ENCODE measurements around the gene ACOT8. TPM values are rescaled to one million over a fixed set of nuclear protein-coding genes. Genes with fewer than 3 reads are reported as not detected.

Gene ACOT8
- total and polyA plus RNA-seq, 10 of the 15 experiments (the other 5 are each of a cell fraction or from before 2014, with no cell fraction given): 5.1 to 47.9 (median 31.8) TPM

DNA sequence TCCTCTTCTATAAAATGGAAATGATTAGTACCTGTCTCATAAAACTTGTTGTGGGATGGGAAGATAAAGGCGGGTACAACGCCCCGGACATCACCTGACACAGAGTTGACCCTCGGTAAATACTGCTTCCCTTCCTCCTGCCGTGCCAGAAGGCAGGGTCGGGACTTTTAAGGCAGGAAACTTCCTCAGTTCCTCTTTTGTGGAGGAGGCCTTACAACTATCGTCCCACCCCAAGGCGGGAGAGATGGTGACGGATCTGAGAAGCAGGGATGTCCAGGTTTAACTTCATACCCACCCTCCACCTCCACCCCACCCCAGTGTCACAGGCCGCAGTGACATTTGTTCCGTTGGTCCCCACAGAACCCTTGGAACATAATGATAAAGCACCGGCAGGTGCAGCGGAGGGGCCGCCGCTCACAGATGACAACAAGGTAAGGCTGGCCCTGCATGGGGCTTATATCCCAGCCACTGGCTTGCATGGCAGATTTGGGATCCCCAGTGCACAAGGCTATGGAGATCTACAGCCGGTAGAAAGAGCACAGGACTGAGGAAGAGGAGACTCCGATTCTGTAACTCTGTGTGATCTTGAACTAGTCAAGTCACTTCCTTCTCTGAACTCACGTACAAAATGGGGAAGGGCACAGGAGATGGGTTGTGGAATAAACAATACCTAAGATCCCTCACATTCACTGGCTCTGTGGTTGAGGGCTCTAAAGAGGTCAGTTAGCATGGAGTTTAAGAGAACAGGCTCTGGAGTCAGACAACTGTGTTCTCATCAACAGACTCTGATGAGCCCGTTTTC is 64.7 kb downstream of the ACOT8 start:
- ChIA-PET POLR2A (interaction anchor here (0.6 kb wide), 1 partner anchor 143 kb away, joined by 4 read pairs; no protein-coding TSS in a partner anchor), CTCF (interaction anchor here (0.8 kb wide), 1 partner anchor 354 kb away, joined by 3 read pairs; no protein-coding TSS in a partner anchor), RAD21 (ENCODE audit: unreplicated experiment) (no interaction called here), SMC1A (ENCODE audit: uncharacterized antibody, unreplicated experiment) (no interaction called here)
- BruUV-seq (replicated peaks): TSS peak; percentile 75
- Histone ChIP-seq H3K9me3 (replicated peaks; ENCODE audit: control insufficient read depth, insufficient read depth, low read length) (no peaks in the 10 kb centered on the region), H3K4me1 (ENCODE audit: control insufficient read depth, insufficient read depth, low read length) (0 out of 2 replicates have a peak, but pooled peaks cover 5% of the 10 kb centered on the region), H3K27me3 (replicated peaks in 1 of 2; ENCODE audit: control insufficient read depth in 2 of 2, insufficient read depth in 2 of 2, low read length in 1 of 2) (no peaks in the 10 kb centered on the region), H3K4me3 (peak overlapping the region; percentile 88), H4K20me1 (ENCODE audit: control insufficient read depth, insufficient read depth) (no peaks in the 10 kb centered on the region), H3K27ac (ENCODE audit: control insufficient read depth, insufficient read depth) (peak overlapping the region; percentile 87), H3K36me3 (ENCODE audit: control insufficient read depth in 2 of 2, insufficient read depth in 2 of 2, low read length in 1 of 2) (peaks cover 2 to 7% of the 10 kb centered on the region in 2 experiments; a peak in 3 of 4 replicates), H3K9ac (ENCODE audit: control insufficient read depth, insufficient read depth, low read length) (peak overlapping the region; percentile 98), H3K79me2 (ENCODE audit: control insufficient read depth, insufficient read depth, low read length) (peaks cover 14% of the 10 kb centered on the region), H3K4me2 (ENCODE audit: control insufficient read depth, insufficient read depth) (peak overlapping the region; percentile 96), H2AFZ (ENCODE audit: control insufficient read depth, low read depth, low read length) (peak overlapping the region; percentile 89)
- FAIRE-seq (peak; percentile 7), DNase-seq (ENCODE audit: low read depth, low spot score) (no peak), ATAC-seq (peak; percentile 50)
- WGBS (ENCODE audit: insufficient coverage, insufficient replicate concordance, low lambda C conversion rate, missing lambda C conversion rate): 14% methylated on average over 19 of the region's 19 CpGs
- in situ Hi-C loops (cut with MboI) (no loop called here), intact Hi-C loops (cut with micrococcal nuclease; ENCODE audit: unreplicated experiment) (no loop called here)
- TF ChIP-seq POU2F2 (IDR thresholded peaks at IDR 0.05; ENCODE audit: borderline replicate concordance, low read depth, low read length) (no peak), RCOR1 (conservative IDR thresholded peaks at IDR 0.05; ENCODE audit: low read depth, low read length) (no peak), SPI1 (IDR thresholded peaks at IDR 0.05; ENCODE audit: borderline replicate concordance, insufficient read depth, low read depth, low read length) (peak; percentile 92), HCFC1 (IDR thresholded peaks at IDR 0.05; ENCODE audit: low read length) (no peak), BMI1 (IDR thresholded peaks at IDR 0.05; ENCODE audit: borderline replicate concordance) (no peak), EED (IDR thresholded peaks at IDR 0.05; ENCODE audit: low read depth) (peak; percentile 36; the same call in 1 of the 2 replicates), SMAD5 (IDR thresholded peaks at IDR 0.05; ENCODE audit: low read depth) (no peak), DPF2 (IDR thresholded peaks at IDR 0.05) (no peak), JUND (IDR thresholded peaks at IDR 0.05; ENCODE audit: low read depth, low read length) (no peak), ATF7 (IDR thresholded peaks at IDR 0.05; ENCODE audit: low read depth) (no peak), YY1 (IDR thresholded peaks at IDR 0.05; ENCODE audit: low read depth, low read length) (no peak), SMC3 (IDR thresholded peaks at IDR 0.05; ENCODE audit: borderline replicate concordance, low read length) (no peak), ASH2L (IDR thresholded peaks at IDR 0.05; ENCODE audit: borderline replicate concordance, low read depth) (no peak), RBBP5 (conservative IDR thresholded peaks at IDR 0.05) (no peak), TARDBP (IDR thresholded peaks at IDR 0.05; ENCODE audit: borderline replicate concordance) (no peak), MTA3 (IDR thresholded peaks at IDR 0.05; ENCODE audit: borderline replicate concordance, low read length) (no peak), NR2C1 (IDR thresholded peaks at IDR 0.05) (peak; percentile 9; the same call in 1 of the 2 replicates), BCL11A (IDR thresholded peaks at IDR 0.05; ENCODE audit: low read depth, low read length) (no peak), IKZF2 (IDR thresholded peaks at IDR 0.05) (0 out of 4 replicates have a peak, but pooled peaks of 1 of the 2 experiments have one; percentile 22)
- TF ChIP-seq, protein P1, sequence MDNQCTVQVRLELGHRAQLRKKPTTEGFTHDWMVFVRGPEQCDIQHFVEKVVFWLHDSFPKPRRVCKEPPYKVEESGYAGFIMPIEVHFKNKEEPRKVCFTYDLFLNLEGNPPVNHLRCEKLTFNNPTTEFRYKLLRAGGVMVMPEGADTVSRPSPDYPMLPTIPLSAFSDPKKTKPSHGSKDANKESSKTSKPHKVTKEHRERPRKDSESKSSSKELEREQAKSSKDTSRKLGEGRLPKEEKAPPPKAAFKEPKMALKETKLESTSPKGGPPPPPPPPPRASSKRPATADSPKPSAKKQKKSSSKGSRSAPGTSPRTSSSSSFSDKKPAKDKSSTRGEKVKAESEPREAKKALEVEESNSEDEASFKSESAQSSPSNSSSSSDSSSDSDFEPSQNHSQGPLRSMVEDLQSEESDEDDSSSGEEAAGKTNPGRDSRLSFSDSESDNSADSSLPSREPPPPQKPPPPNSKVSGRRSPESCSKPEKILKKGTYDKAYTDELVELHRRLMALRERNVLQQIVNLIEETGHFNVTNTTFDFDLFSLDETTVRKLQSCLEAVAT (IDR thresholded peaks at IDR 0.05): 0 out of 2 replicates have a peak, but pooled peaks have one; percentile 30
- TF ChIP-seq, protein P2, sequence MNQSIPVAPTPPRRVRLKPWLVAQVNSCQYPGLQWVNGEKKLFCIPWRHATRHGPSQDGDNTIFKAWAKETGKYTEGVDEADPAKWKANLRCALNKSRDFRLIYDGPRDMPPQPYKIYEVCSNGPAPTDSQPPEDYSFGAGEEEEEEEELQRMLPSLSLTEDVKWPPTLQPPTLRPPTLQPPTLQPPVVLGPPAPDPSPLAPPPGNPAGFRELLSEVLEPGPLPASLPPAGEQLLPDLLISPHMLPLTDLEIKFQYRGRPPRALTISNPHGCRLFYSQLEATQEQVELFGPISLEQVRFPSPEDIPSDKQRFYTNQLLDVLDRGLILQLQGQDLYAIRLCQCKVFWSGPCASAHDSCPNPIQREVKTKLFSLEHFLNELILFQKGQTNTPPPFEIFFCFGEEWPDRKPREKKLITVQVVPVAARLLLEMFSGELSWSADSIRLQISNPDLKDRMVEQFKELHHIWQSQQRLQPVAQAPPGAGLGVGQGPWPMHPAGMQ (IDR thresholded peaks at IDR 0.05; ENCODE audit: borderline replicate concordance): no peak
- TF ChIP-seq, protein P3, sequence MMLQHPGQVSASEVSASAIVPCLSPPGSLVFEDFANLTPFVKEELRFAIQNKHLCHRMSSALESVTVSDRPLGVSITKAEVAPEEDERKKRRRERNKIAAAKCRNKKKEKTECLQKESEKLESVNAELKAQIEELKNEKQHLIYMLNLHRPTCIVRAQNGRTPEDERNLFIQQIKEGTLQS (IDR thresholded peaks at IDR 0.05; ENCODE audit: borderline replicate concordance, extremely low read depth, low read depth, low read length): no peak

Measured in GM12878 (cell line).